GM12891 (cell line): ENCODE data around the gene DPH1.

Experiments used
- PAX5 ChIP-seq: IDR thresholded peaks from 2 replicates; pipeline ENCODE4 v1.6.1; 2011; ENCODE audit warnings: low read length, moderate library complexity, mild to moderate bottlenecking; ENCODE audit not compliant: insufficient read depth, severe bottlenecking
- POLR2A ChIP-seq: IDR thresholded peaks from 2 replicates; pipeline ENCODE4 v1.6.1; 2011; ENCODE audit warnings: low read depth, low read length, control low read depth
- POLR2AphosphoS5 ChIP-seq: IDR thresholded peaks from 2 replicates; pipeline ENCODE4 v1.6.1; 2011; ENCODE audit warnings: low read depth, low read length, control low read depth
- TAF1 ChIP-seq: IDR thresholded peaks from 2 replicates; pipeline ENCODE4 v1.6.1; 2011; ENCODE audit warnings: low read depth, low read length, control low read depth

GRCh38 chr17:2068031-2068518 is 38.1 kb downstream of the DPH1 start:
- TF ChIP-seq POLR2A (no peak), POLR2AphosphoS5 (no peak), TAF1 (no peak), PAX5 (no peak)
